MV-4-11 (cell line): Measurements from ENCODE around the gene SLC2A4.

Experiments
- DNase-seq: peaks from one replicate; lab custom pipeline; 2025; lab: John Stamatoyannopoulos, UW

SLC2A4 gene

DNA sequence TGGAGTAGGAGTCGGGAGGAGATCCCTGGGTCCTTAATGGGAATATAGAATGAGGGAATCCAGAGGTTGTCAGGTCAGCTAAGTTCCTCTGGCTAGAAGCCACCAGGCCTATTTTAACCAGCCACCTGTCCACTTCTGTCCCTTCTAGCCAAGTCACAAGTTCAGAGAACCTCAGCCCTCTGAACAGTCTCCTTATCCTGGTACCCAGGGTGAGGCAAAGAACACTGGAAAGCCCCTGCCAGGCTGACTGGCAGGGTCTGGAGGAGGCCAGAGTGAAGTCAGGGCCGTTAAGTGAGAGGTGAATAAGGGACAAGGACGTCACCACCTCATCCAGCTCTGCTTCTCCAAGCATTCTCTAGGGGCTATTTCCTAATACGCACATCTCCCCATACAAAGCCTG, 32.7 kb upstream of the SLC2A4 start:
- DNase-seq = no peak

DNA sequence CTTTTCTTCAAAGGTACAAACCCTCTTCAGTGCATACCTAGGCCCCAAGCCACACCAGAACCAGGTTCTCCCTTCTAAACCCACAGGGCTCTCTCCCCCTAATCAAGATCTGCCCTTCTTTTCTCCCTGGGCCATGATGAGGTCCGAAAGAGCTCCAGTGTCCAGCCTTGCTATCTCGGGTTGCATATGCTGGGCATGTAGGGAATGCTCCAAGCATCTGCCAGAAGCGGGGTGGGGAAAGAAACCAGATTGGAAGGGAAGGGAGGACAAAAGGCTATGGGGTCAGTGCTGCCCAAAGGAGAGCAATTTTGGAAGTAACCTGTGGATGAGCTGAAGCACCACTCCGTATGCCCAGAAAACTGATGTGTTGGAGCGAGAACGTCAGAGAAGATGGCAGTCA, 32.3 kb upstream of the SLC2A4 start:
- DNase-seq = no peak

GRCh38 chr17:7249830-7250229, 31.7 kb upstream of the SLC2A4 start:
- DNase-seq = peak; percentile 59

- no peak for DNase-seq
These were observed 30.6 kb upstream of the SLC2A4 start for GRCh38 chr17:7250695-7251627.

GRCh38 chr17:7251661-7252175, 29.8 kb upstream of the SLC2A4 start, which contains the start of gene CTDNEP1:
Gene CTDNEP1, minus strand, starts transcription at chr17:7251734. Its CDS starts 438 bp downstream, at chr17:7251296.
- DNase-seq = peak; percentile 99

DNA sequence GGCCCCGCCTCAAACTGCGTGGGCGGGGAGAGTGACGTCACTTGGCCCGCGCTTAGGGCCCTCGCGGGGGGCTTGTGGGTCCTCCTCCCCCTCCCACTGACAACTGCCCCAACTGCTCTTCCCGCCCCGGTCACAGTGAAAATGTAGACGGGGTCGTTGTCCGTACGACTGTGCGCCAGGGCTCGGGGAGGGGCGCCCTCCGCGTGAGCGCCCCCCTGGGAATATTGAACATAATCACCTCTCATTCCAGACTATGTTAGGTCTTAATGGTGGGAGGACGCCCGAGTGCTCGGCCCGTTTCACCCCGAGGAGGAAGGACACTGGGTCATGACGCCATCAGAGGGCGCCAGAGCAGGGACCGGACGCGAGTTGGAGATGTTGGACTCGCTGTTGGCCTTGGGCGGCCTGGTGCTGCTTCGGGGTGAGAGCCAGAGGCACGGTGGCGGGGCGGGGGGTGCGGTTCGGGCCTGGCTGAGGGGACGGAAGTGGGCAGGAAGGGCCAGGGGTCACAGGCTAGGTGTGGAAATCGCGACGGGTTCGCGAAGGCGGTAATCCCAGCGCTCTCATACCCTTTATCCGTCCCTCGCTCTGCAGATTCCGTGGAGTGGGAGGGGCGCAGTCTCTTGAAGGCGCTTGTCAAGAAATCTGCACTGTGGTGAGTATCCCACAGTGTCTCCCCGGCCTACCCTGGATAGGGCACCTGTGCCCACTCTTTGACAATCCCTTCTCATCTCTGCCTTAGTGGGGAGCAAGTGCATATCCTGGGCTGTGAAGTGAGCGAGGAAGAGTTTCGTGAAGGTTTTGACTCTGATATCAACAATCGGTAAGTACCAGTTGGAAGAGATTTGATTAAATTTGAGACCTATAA, 29.1 kb upstream of the SLC2A4 start, which contains the start of gene ELP5:
ELP5 (plus strand) TSS at position 40 of the 868 bp plus-strand sequence; CDS start at position 376, 336 bp downstream.
- peak; percentile 91 for DNase-seq

DNA sequence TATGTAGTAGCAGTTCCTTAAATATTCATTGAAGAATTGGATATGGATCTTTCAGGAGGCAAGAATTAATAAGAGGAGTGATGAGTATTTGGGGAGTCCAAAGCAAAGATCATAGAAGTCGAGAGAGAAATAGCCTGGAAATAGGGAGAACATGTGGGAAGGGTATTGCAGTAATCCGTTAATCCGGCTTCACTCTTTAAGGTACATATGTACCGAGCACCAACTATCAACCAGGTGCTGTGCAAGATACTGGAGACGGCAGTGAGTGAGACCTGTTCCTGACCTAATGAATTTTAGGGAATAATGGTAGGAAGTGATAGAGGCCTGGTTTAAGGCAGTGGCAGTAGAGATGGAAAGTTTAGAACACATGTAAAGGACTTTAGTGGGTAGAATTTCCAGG, 28.4 kb upstream of the SLC2A4 start:
- DNase-seq = no peak

GRCh38 chr17:7254511-7254910, 27.0 kb upstream of the SLC2A4 start:
- DNase-seq = no peak

- DNase-seq = no peak
These were observed 24.6 kb upstream of the SLC2A4 start for GRCh38 chr17:7256766-7257456.

- DNase-seq = peak; percentile 82
These were observed 22.6 kb upstream of the SLC2A4 start for GRCh38 chr17:7258731-7259554.

- no peak for DNase-seq
These were observed 22.0 kb upstream of the SLC2A4 start for GRCh38 chr17:7259555-7259889.

DNA sequence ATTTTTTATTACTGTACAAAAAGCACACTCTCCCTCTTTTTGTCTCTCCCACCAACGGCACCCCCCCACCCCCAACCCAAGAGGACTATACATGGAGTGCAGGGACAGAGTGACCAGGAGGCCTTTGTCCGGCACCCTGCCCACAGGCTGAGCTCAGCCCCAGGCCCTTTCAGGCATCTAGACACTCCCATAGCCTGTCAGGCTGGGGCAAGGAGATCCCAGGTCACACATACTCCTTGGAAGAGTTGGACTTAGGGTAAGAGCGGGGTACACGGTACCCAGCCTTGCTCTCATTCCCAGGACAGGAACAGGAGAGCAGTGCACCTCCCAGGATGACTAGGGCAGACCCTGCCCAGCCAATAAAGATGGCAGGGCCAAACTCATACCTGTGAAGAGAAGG, 21.4 kb upstream of the SLC2A4 start:
- DNase-seq = no peak

GRCh38 chr17:7260651-7261378, 20.7 kb upstream of the SLC2A4 start:
- no peak for DNase-seq

GRCh38 chr17:7261379-7262191, 19.9 kb upstream of the SLC2A4 start:
- no peak for DNase-seq

DNA sequence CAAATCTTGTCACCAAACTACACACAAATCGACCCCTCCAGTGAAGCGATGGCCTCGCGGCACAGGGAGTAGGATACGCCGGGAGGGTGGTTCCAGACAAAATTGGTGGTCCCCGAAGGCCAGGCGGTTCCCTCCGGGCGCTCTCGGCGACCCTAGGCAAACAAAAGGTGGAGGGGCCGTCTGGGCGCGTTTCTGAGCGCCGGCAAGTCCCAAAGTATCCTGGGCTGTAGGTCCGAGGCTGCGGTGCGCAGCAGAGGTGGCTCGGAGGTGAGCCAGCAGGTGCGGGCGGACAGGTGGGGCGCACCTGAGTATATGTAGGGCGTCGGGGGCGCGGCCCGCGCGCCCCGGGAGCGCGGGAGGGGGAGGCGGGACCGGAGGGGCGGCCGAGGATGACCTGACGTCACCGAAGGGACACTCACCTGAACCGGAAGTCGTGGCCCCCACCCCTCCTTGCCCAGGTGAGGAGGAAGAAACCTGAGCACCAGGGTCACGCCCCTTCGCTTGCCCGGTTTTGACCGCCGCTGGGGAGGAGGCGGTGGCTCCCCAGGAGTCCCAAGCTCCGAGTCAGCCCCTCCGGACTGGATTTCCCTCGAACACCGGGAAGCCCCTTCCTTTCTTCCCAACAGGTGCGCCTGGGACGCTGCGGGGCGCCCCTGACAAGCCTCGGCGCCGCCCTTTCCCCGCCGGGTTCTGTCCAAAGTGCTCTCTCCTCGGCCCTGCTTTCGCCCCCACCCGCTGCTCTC, 19.2 kb upstream of the SLC2A4 start, which contains the start of gene CLDN7:
CLDN7 (minus strand) TSS at position 287 of the 743 bp plus-strand sequence. CDS start 435 bp downstream, outside the sequence.
- no peak for DNase-seq

DNA sequence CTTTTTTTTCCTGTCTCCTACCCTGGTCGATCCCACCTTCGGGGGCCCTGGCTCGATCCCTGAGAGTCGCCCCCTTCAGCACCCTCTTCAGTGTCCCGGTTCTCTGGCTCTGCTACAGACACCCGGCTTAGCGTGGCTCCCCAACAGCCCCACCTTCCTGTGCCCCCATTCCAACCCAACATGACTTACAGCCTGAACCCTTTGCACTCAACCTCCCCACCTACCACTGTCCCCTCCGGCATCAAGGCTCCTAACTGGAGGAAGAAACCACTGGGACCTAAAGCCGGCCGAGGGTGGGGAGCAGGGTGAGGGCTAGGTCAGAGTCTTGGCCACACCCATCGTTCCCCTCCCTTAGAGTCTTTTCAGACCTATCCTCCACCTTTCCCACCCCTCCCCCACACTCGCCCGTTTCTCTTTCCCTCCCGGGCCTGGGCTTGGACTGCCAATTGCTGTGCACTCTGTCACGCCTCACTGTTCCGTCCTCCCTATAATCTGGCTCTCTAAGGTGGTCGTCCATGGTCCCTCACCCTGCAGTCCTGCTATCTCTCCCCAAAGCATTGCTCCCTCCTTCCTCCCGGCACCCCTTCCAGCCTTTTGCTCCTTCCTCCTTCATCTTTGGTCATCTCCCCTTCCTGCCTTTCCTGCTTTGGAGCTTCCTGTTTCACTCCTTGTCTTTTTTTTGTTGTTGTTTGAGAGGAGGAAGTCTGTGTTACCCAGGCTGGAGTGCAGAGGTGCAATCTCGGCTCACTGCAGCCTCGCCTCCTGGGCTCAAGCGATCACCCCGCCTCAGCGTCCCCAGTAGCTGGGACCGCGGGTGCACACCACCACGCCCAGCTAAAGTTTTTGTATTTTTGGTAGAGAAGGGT, 18.4 kb upstream of the SLC2A4 start:
- DNase-seq = peak; percentile 42

DNA sequence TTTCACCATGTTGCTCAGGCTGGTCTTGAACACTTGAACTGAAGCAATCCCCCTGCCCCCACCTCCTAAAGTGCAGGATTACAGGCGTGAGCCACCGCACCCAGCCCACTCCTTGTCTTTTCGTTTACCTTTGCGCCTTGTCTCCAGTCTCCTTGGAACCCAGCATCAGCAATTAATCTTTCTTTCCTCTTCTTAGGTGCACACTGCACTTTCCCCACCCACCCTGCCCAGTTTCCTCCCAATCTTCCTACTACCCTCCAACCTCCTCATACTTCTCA, 17.8 kb upstream of the SLC2A4 start:
- DNase-seq = no peak

GRCh38 chr17:7266784-7267183, 14.7 kb upstream of the SLC2A4 start:
- no peak for DNase-seq
